ENCODE measurements around the gene GATAD2A.

Gene GATAD2A

DNA sequence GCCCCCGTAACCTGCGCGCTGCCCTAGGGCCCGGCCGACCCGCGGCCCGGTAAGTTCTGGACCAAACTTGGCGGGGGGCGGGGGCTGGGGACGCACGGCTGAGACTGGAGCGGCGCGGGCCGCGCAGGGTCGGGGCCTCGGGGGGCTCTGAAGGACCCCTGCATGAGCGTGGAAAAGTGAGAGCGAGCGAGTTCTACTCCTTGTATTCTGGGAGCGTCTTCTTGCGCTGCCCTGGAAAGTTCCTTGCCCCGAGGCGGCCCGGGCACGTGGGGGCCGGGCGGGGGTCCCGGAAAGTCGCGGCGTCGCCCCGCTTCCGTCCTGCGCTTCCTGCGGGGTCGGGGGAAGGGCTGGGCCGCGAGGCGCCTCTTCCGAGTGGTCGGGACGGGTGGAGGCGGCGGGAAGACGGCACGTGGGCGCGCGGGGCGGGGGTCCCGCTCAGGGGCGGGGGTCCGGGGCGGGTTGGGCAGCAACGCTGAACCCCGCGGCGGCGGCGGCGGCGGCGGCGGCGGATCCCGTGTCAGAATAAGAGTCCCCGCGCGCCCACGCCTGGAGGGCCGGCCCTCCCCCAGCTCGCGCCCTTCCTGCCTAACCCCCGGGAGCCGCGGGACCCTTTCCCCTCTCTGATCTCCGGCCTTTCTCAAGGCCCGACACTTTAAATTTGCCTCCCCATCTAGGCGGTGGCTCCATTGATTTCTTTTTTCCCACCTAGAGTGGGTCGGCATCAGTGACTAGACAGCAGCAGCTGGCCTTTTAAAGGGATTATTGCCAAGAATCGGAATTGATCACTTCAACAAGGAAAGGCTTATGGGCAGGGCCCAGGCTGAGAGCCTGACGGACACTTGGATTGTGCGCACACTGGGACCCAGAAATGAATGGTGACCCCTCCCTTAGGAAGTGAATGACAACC lies 749 bp downstream of the GATAD2A start:
- no peak for TF ChIP-seq TAF1 (IDR thresholded peaks at IDR 0.05; ENCODE audit: borderline replicate concordance, insufficient read depth, low read length)
- TF ChIP-seq, protein P1, sequence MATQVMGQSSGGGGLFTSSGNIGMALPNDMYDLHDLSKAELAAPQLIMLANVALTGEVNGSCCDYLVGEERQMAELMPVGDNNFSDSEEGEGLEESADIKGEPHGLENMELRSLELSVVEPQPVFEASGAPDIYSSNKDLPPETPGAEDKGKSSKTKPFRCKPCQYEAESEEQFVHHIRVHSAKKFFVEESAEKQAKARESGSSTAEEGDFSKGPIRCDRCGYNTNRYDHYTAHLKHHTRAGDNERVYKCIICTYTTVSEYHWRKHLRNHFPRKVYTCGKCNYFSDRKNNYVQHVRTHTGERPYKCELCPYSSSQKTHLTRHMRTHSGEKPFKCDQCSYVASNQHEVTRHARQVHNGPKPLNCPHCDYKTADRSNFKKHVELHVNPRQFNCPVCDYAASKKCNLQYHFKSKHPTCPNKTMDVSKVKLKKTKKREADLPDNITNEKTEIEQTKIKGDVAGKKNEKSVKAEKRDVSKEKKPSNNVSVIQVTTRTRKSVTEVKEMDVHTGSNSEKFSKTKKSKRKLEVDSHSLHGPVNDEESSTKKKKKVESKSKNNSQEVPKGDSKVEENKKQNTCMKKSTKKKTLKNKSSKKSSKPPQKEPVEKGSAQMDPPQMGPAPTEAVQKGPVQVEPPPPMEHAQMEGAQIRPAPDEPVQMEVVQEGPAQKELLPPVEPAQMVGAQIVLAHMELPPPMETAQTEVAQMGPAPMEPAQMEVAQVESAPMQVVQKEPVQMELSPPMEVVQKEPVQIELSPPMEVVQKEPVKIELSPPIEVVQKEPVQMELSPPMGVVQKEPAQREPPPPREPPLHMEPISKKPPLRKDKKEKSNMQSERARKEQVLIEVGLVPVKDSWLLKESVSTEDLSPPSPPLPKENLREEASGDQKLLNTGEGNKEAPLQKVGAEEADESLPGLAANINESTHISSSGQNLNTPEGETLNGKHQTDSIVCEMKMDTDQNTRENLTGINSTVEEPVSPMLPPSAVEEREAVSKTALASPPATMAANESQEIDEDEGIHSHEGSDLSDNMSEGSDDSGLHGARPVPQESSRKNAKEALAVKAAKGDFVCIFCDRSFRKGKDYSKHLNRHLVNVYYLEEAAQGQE (IDR thresholded peaks at IDR 0.05; ENCODE audit: insufficient read depth in 1 of 2, low read depth in 2 of 2, low read length in 2 of 2) = no peak
- TF ChIP-seq POLR2AphosphoS5 (IDR thresholded peaks at IDR 0.05; ENCODE audit: low read depth, low read length) = no peak
- no peak for TF ChIP-seq FOXP2 (optimal IDR thresholded peaks at IDR 0.05; ENCODE audit: borderline replicate concordance, extremely low read depth, extremely low read length, insufficient read depth)
- no peak for TF ChIP-seq SIN3A (IDR thresholded peaks at IDR 0.05; ENCODE audit: borderline replicate concordance, insufficient read depth, low read length)

DNA sequence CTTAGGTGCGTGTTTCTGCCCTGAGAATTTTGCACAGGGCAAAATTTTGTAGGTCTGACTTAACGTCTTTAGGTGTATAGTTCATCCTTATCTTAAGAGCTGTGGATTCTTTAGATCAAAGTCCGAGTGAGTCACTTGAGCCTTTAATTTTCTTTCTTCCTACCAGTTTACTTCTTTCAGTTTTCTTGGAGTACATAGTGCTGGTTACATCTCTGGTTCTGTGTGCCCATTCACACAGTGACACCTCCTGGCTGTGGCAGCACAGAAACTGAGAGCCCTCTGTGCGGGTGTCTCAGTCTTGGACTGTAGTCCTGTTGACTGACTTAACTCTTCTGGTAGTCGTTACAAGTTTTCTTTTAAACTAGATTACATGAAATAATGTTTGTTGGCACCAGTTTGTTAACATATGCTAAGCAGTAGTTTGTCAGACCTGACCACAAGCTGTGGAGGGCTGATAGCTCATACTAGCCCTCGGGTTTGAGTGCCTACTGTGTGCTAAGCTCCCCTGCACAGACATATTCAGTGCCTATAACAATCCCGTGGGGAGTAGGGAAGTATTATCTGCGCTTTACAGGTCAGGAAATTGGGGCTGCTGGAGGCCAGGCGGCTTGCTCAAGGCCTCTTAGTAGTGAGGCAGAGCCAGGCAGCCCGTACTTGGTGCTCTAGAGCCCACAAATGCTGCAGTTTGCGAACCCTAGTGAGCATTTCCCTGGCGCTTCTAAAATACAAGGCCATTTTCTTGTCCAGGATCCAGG lies 1.6 kb downstream of the GATAD2A start:
- no peak for TF ChIP-seq TAF1 (IDR thresholded peaks at IDR 0.05; ENCODE audit: borderline replicate concordance, insufficient read depth, low read length)
- TF ChIP-seq, protein P1 (IDR thresholded peaks at IDR 0.05; ENCODE audit: insufficient read depth in 1 of 2, low read depth in 2 of 2, low read length in 2 of 2) = no peak
- TF ChIP-seq POLR2AphosphoS5 (IDR thresholded peaks at IDR 0.05; ENCODE audit: low read depth, low read length) = no peak
- no peak for TF ChIP-seq SIN3A (IDR thresholded peaks at IDR 0.05; ENCODE audit: borderline replicate concordance, insufficient read depth, low read length)
- no peak for TF ChIP-seq FOXP2 (optimal IDR thresholded peaks at IDR 0.05; ENCODE audit: borderline replicate concordance, extremely low read depth, extremely low read length, insufficient read depth)

DNA sequence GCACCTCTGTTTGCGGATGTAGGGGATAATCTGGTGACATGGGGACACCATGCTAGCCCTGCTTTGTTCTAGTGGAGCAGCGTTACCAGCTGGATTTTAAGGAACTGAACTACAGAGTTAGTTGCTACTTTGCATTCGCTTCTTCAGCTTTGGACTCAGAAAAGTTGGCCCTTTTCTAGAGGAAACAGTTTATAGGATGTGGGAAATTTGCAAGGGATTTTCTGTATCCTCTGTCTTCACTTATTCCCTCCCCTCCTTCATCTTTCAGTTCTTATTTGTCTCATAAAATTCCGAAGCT lies 2.1 kb downstream of the GATAD2A start:
- TF ChIP-seq TAF1 (IDR thresholded peaks at IDR 0.05; ENCODE audit: borderline replicate concordance, insufficient read depth, low read length) = no peak
- TF ChIP-seq, protein P1 (IDR thresholded peaks at IDR 0.05; ENCODE audit: insufficient read depth in 1 of 2, low read depth in 2 of 2, low read length in 2 of 2) = no peak
- no peak for TF ChIP-seq SIN3A (IDR thresholded peaks at IDR 0.05; ENCODE audit: borderline replicate concordance, insufficient read depth, low read length)
- no peak for TF ChIP-seq POLR2AphosphoS5 (IDR thresholded peaks at IDR 0.05; ENCODE audit: low read depth, low read length)
- TF ChIP-seq FOXP2 (optimal IDR thresholded peaks at IDR 0.05; ENCODE audit: borderline replicate concordance, extremely low read depth, extremely low read length, insufficient read depth) = no peak

DNA sequence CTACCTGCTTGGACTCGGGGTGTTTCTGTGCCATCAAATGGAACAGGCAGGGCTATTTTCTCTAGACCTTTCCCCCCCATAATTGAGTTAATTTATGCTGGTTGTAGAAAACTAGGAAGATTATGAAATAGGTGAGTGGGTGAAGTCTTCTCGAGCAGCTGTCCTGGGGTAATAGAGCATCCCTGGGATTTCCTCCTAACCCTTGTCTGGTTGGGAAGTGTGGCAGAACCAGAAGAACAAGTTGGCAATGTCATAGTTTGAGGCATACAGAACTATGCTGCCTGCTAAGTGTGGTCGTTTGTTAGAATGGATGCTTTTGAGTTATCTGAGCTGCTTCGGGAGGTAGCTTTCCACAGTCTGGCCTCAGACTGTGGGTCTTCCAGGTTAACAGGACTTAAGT lies 3.7 kb downstream of the GATAD2A start:
- TF ChIP-seq, protein P1 (IDR thresholded peaks at IDR 0.05; ENCODE audit: insufficient read depth in 1 of 2, low read depth in 2 of 2, low read length in 2 of 2) = no peak
- TF ChIP-seq POLR2AphosphoS5 (IDR thresholded peaks at IDR 0.05; ENCODE audit: low read depth, low read length) (no peak), FOXP2 (optimal IDR thresholded peaks at IDR 0.05; ENCODE audit: borderline replicate concordance, extremely low read depth, extremely low read length, insufficient read depth) (no peak), TAF1 (IDR thresholded peaks at IDR 0.05; ENCODE audit: borderline replicate concordance, insufficient read depth, low read length) (no peak), SIN3A (IDR thresholded peaks at IDR 0.05; ENCODE audit: borderline replicate concordance, insufficient read depth, low read length) (no peak)
